ENCODE results near the gene SMAD7. TPM values are rescaled to one million over a fixed set of nuclear protein-coding genes. Genes with fewer than 3 reads are reported as not detected.

The SMAD7 gene
- total and polyA plus RNA-seq, 2 experiments from 2014 or later: 11.8 to 29.8 TPM

- Histone ChIP-seq H2AFZ (no peak overlapping the region), H3K4me2 (peak overlapping the region; percentile 77), H3K36me3 (ENCODE audit: insufficient read depth) (peaks cover 4% of the 10 kb centered on the region; the same call in 1 of the 2 replicates), H3K27ac (ENCODE audit: low read depth) (peak overlapping the region; percentile 59; the same call in 1 of the 2 replicates), H3K27me3 (ENCODE audit: insufficient read depth) (no peaks in the 10 kb centered on the region), H3K79me2 (replicated peaks; ENCODE audit: insufficient read depth) (peaks cover 100% of the 10 kb centered on the region), H3K4me3 (0 out of 2 replicates have a peak overlapping the region, but pooled peaks have one; percentile 20), H3F3A (replicated peaks; ENCODE audit: low read depth) (peaks cover 24% of the 10 kb centered on the region; the same call in 1 of the 2 replicates), H4K20me1 (replicated peaks; ENCODE audit: insufficient read depth) (peaks cover 88% of the 10 kb centered on the region), H3K4me1 (ENCODE audit: insufficient read depth) (peaks cover 94% of the 10 kb centered on the region), H3K9me2 (ENCODE audit: insufficient read depth) (no peaks in the 10 kb centered on the region)
- Mint-ChIP-seq H3K9me3 (no peaks in the 10 kb centered on the region), H3K27ac (no peak overlapping the region), H3K36me3 (ENCODE audit: low read depth) (peaks cover 81% of the 10 kb centered on the region), H3K4me3 (no peak overlapping the region; the same call in 2 of the 3 replicates), H3K4me1 (peaks cover 99% of the 10 kb centered on the region), H3K27me3 (ENCODE audit: insufficient read depth, low read depth, poor library complexity) (peaks cover 11% of the 10 kb centered on the region)
- no peak for ATAC-seq
- no peak for TF ChIP-seq EZH2 (IDR thresholded peaks at IDR 0.05; ENCODE audit: low read depth, unreplicated experiment)
- TF ChIP-seq JUNB (IDR thresholded peaks at IDR 0.05; ENCODE audit: unreplicated experiment): no peak
- no peak for TF ChIP-seq CREB1 (CRISPR knock-in tag; IDR thresholded peaks at IDR 0.05; ENCODE audit: low read depth)
- TF ChIP-seq, protein P1, sequence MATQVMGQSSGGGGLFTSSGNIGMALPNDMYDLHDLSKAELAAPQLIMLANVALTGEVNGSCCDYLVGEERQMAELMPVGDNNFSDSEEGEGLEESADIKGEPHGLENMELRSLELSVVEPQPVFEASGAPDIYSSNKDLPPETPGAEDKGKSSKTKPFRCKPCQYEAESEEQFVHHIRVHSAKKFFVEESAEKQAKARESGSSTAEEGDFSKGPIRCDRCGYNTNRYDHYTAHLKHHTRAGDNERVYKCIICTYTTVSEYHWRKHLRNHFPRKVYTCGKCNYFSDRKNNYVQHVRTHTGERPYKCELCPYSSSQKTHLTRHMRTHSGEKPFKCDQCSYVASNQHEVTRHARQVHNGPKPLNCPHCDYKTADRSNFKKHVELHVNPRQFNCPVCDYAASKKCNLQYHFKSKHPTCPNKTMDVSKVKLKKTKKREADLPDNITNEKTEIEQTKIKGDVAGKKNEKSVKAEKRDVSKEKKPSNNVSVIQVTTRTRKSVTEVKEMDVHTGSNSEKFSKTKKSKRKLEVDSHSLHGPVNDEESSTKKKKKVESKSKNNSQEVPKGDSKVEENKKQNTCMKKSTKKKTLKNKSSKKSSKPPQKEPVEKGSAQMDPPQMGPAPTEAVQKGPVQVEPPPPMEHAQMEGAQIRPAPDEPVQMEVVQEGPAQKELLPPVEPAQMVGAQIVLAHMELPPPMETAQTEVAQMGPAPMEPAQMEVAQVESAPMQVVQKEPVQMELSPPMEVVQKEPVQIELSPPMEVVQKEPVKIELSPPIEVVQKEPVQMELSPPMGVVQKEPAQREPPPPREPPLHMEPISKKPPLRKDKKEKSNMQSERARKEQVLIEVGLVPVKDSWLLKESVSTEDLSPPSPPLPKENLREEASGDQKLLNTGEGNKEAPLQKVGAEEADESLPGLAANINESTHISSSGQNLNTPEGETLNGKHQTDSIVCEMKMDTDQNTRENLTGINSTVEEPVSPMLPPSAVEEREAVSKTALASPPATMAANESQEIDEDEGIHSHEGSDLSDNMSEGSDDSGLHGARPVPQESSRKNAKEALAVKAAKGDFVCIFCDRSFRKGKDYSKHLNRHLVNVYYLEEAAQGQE (IDR thresholded peaks at IDR 0.05; ENCODE audit: unreplicated experiment): no peak
- no peak for TF ChIP-seq ZNF462 (CRISPR knock-in tag; IDR thresholded peaks at IDR 0.05)
- no peak for TF ChIP-seq EZH2phosphoT487 (IDR thresholded peaks at IDR 0.05; ENCODE audit: unreplicated experiment)
- no peak for TF ChIP-seq ZNF114 (CRISPR knock-in tag; IDR thresholded peaks at IDR 0.05)
- TF ChIP-seq, protein P2, sequence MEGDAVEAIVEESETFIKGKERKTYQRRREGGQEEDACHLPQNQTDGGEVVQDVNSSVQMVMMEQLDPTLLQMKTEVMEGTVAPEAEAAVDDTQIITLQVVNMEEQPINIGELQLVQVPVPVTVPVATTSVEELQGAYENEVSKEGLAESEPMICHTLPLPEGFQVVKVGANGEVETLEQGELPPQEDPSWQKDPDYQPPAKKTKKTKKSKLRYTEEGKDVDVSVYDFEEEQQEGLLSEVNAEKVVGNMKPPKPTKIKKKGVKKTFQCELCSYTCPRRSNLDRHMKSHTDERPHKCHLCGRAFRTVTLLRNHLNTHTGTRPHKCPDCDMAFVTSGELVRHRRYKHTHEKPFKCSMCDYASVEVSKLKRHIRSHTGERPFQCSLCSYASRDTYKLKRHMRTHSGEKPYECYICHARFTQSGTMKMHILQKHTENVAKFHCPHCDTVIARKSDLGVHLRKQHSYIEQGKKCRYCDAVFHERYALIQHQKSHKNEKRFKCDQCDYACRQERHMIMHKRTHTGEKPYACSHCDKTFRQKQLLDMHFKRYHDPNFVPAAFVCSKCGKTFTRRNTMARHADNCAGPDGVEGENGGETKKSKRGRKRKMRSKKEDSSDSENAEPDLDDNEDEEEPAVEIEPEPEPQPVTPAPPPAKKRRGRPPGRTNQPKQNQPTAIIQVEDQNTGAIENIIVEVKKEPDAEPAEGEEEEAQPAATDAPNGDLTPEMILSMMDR (conservative IDR thresholded peaks at IDR 0.05; ENCODE audit: low read depth in 2 of 2): no peak
- TF ChIP-seq ETS1 (IDR thresholded peaks at IDR 0.05): no peak
- no peak for TF ChIP-seq STAT1 (IDR thresholded peaks at IDR 0.05; ENCODE audit: unreplicated experiment)
- no peak for TF ChIP-seq NANOG (IDR thresholded peaks at IDR 0.05; ENCODE audit: borderline replicate concordance)
- no peak for TF ChIP-seq POLR2AphosphoS5 (IDR thresholded peaks at IDR 0.05; ENCODE audit: low read depth)
- no peak for TF ChIP-seq ZNF331 (CRISPR knock-in tag; IDR thresholded peaks at IDR 0.05; ENCODE audit: low read depth)
- no peak for DNase-seq (ENCODE audit: low spot score)
These were observed 8.7 kb downstream of the SMAD7 start for GRCh38 chr18:48942086-48942485.
